Gastrocnemius medialis (tissue), 4 donors: ENCODE results near the gene GSTM2. TPM values are rescaled to one million over a fixed set of nuclear protein-coding genes. Genes with fewer than 3 reads are reported as not detected.
"Not testable (repeated sequence)": the region's sequence is repeated elsewhere in the genome, so short reads cannot be mapped to it uniquely, and the experiment has no call there.

Experiments
- ATAC-seq, 2 donors: fragments of 150-250 bp; one replicate each; pipeline ENCODE4 v1.9.1; 2016
- DNase-seq, 2 donors: peaks; one replicate each; pipeline ENCODE4 v3.0.0-alpha.2; 2019
- H3K27ac ChIP-seq, 4 donors: fragments of 200-600 bp; sonication (generic); 1 replicate in 1 of 4; 2 replicates in 3 of 4; pipeline ENCODE4 v1.5.1; 2016 to 2018; ENCODE audit warnings: mild to moderate bottlenecking in 2 of 4, moderate library complexity in 1 of 4
- H3K27me3 ChIP-seq, 3 donors: fragments of 200-600 bp; sonication (generic) in 2 of 3; 1 replicate in 1 of 3; 2 replicates in 2 of 3; pipeline versions ENCODE4 v1.5.1 to v1.6.0; 2016 to 2019; ENCODE audit warnings: mild to moderate bottlenecking in 1 of 3, moderate library complexity in 1 of 3
- H3K36me3 ChIP-seq, 2 donors: fragments of 200-600 bp; sonication (generic) in 1 of 2; one replicate each; pipeline ENCODE4 v1.5.1; 2017 to 2018
- H3K4me1 ChIP-seq, 2 donors: fragments of 200-600 bp; sonication (generic) in 1 of 2; one replicate each; pipeline ENCODE4 v1.5.1; 2016 to 2017; ENCODE audit warnings: mild to moderate bottlenecking in 2 of 2
- H3K4me3 ChIP-seq, 4 donors: fragments of 200-600 bp; sonication (generic) in 3 of 4; 1 replicate in 1 of 4; 2 replicates in 3 of 4; pipeline ENCODE4 v1.5.1; 2016 to 2019; ENCODE audit warnings: mild to moderate bottlenecking in 2 of 4
- H3K9me3 ChIP-seq, 3 donors: fragments of 200-600 bp; sonication (generic) in 2 of 3; 1 replicate in 1 of 3; 2 replicates in 2 of 3; pipeline ENCODE4 v1.5.1; 2016 to 2019
- CTCF ChIP-seq, 5 experiments: fragments of 450-650 bp in 3 of 5; fragments of 200-600 bp in 2 of 5; sonication (generic) in 2 of 5; IDR thresholded peaks in 4 of 5; conservative IDR thresholded peaks in 1 of 5; 1 replicate in 4 of 5; 2 replicates in 1 of 5; pipeline ENCODE4 v1.5.1; 2016 to 2019; ENCODE audit warnings: antibody characterized with exemption in 5 of 5, mild to moderate bottlenecking in 3 of 5, moderate library complexity in 3 of 5
- POLR2A ChIP-seq, 2 donors: fragments of 450-650 bp; IDR thresholded peaks; one replicate each; pipeline ENCODE4 v1.6.1; 2017; ENCODE audit warnings: antibody characterized with exemption in 2 of 2, mild to moderate bottlenecking in 2 of 2, moderate library complexity in 2 of 2
- in situ Hi-C, 4 donors: fragments of 200-750 bp; cut with MboI; loops; one replicate each; pipeline versions ENCODE4 v1.15.0 to v1.8.0; 2017; ENCODE audit warnings: low sequenced_read_pairs in 4 of 4
- intact Hi-C: fragments of 100-400 bp; cut with DNase I; formaldehyde crosslinking; loops from one replicate; pipeline ENCODE4 v1.15.1; 2023; ENCODE audit warnings: low total_unique reads
- total RNA-seq, 4 donors: library from RNA; depleted of rRNA; stranded (reverse); fragments of >200 nt; gene quantifications; one replicate each; pipeline versions ENCODE4 v1.1.0 to v1.2.3, GENCODE V29; 2016

Gene GSTM2
- total RNA-seq, 4 donors from 2014 or later = 29.2 to 41.4 (median 39.0) TPM

GRCh38 chr1:109689844-109690405, 22.1 kb downstream of the GSTM2 start:
- ATAC-seq (no peak), DNase-seq (no peak)
- peak overlapping the region in 1 of 4 donors; percentile 29 for H3K27ac ChIP-seq
- H3K36me3 ChIP-seq = no peaks in the 10 kb centered on the region
- H3K4me3 ChIP-seq = no peak overlapping the region
- H3K4me1 ChIP-seq = peaks cover 0 to 5% of the 10 kb centered on the region in 2 donors
- TF ChIP-seq POLR2A (IDR thresholded peaks at IDR 0.05) = no peak
- no peak for TF ChIP-seq CTCF (IDR thresholded peaks at IDR 0.05 in 4 of 5, conservative IDR thresholded peaks at IDR 0.05 in 1 of 5)
- H3K9me3 ChIP-seq = no peaks in the 10 kb centered on the region
- in situ Hi-C loops (no loop called here), intact Hi-C loops (no loop called here)
- H3K27me3 ChIP-seq = no peaks in the 10 kb centered on the region

- TF ChIP-seq CTCF (IDR thresholded peaks at IDR 0.05 in 4 of 5, conservative IDR thresholded peaks at IDR 0.05 in 1 of 5) = no peak
- no peak for TF ChIP-seq POLR2A (IDR thresholded peaks at IDR 0.05)
- intact Hi-C loops = no loop called here
- DNase-seq (no peak), ATAC-seq (no peak)
- Histone ChIP-seq H3K4me1 (peaks cover 0 to 4% of the 10 kb centered on the region in 2 donors), H3K27me3 (no peaks in the 10 kb centered on the region), H3K9me3 (no peaks in the 10 kb centered on the region), H3K4me3 (no peak overlapping the region), H3K27ac (no peak overlapping the region), H3K36me3 (no peaks in the 10 kb centered on the region)
- in situ Hi-C loops = no loop called here
Observed at GRCh38 chr1:109691759-109692158, 23.9 kb downstream of the GSTM2 start.

GRCh38 chr1:109694400-109694799, 26.5 kb downstream of the GSTM2 start:
- H3K4me3 ChIP-seq, DNase-seq, in situ Hi-C loops, H3K27me3 ChIP-seq, H3K36me3 ChIP-seq, ATAC-seq, H3K9me3 ChIP-seq, intact Hi-C loops, H3K4me1 ChIP-seq, H3K27ac ChIP-seq: not testable (repeated sequence)

GRCh38 chr1:109695138-109695537, 27.3 kb downstream of the GSTM2 start:
- DNase-seq, H3K9me3 ChIP-seq, intact Hi-C loops, ATAC-seq, H3K4me1 ChIP-seq, H3K27me3 ChIP-seq, H3K36me3 ChIP-seq, H3K27ac ChIP-seq, H3K4me3 ChIP-seq, in situ Hi-C loops: not testable (repeated sequence)

- Histone ChIP-seq H3K9me3 (no peaks in the 10 kb centered on the region), H3K4me1 (no peaks in the 10 kb centered on the region), H3K27ac (no peak overlapping the region), H3K4me3 (no peak overlapping the region), H3K36me3 (no peaks in the 10 kb centered on the region), H3K27me3 (no peaks in the 10 kb centered on the region)
- DNase-seq (no peak), ATAC-seq (no peak)
- TF ChIP-seq CTCF (IDR thresholded peaks at IDR 0.05 in 4 of 5, conservative IDR thresholded peaks at IDR 0.05 in 1 of 5) (no peak), POLR2A (IDR thresholded peaks at IDR 0.05) (no peak)
- intact Hi-C loops (no loop called here), in situ Hi-C loops (no loop called here)
Observed at GRCh38 chr1:109697066-109697465, 29.2 kb downstream of the GSTM2 start.

GRCh38 chr1:109697861-109698260, 30.0 kb downstream of the GSTM2 start:
- H3K36me3 ChIP-seq, in situ Hi-C loops, H3K4me3 ChIP-seq, intact Hi-C loops, H3K27me3 ChIP-seq, ATAC-seq, H3K4me1 ChIP-seq, DNase-seq, H3K27ac ChIP-seq, H3K9me3 ChIP-seq: not testable (repeated sequence)

- H3K36me3 ChIP-seq, H3K4me3 ChIP-seq, H3K27ac ChIP-seq, H3K4me1 ChIP-seq, H3K27me3 ChIP-seq, ATAC-seq, in situ Hi-C loops, DNase-seq, H3K9me3 ChIP-seq: not testable (repeated sequence)
- intact Hi-C loops = loop anchor here (5.0 kb wide), 1 partner anchor 61 kb away; no protein-coding TSS in a partner anchor
Observed at GRCh38 chr1:109702940-109703339, 35.1 kb downstream of the GSTM2 start.
